K562 (cell line): ENCODE results near the gene RNASEH2A. TPM values are rescaled to one million over a fixed set of nuclear protein-coding genes. Genes with fewer than 3 reads are reported as not detected.

ENCODE experiments used
- ARHGAP35 ChIP-seq: fragments of 450-650 bp; IDR thresholded peaks from 2 replicates; pipeline ENCODE4 v1.6.1; 2018; ENCODE audit not compliant: partially characterized antibody
- ETV5 ChIP-seq: sonication (generic); formaldehyde crosslinking; IDR thresholded peaks from 2 replicates; pipeline ENCODE4 v1.4.0; 2020; ENCODE audit warnings: low read depth, mild to moderate bottlenecking, missing genetic modification reagents
- MAFK ChIP-seq: IDR thresholded peaks from 2 replicates; pipeline ENCODE4 v1.6.1; 2011; ENCODE audit warnings: low read length, improper control_type of control experiment
- MYNN ChIP-seq, 2 experiments: sonication (generic); formaldehyde crosslinking in 1 of 2; IDR thresholded peaks; 2 replicates each; pipeline versions ENCODE4 v1.5.0 to v1.6.1; 2016 to 2020; ENCODE audit warnings: antibody characterized with exemption in 1 of 2, missing genetic modification reagents in 1 of 2
- PBX2 ChIP-seq, 2 experiments: IDR thresholded peaks in 1 of 2; conservative IDR thresholded peaks in 1 of 2; 2 replicates each; pipeline ENCODE4 v1.6.1; 2016; ENCODE audit warnings: low read depth in 2 of 2, mild to moderate bottlenecking in 1 of 2, missing compliant biosample characterization in 1 of 2, missing genetic modification characterization in 1 of 2, moderate library complexity in 1 of 2
- PHF20 ChIP-seq: fragments of 450-650 bp; IDR thresholded peaks from 2 replicates; pipeline ENCODE4 v1.6.1; 2018; ENCODE audit not compliant: partially characterized antibody
- POLR2B ChIP-seq: fragments of 450-650 bp; IDR thresholded peaks from 2 replicates; pipeline ENCODE4 v1.6.1; 2018; ENCODE audit warnings: low read depth; ENCODE audit not compliant: partially characterized antibody
- RCOR1 ChIP-seq, 2 experiments: IDR thresholded peaks; 2 replicates each; pipeline ENCODE4 v1.6.1; 2012; ENCODE audit warnings: low read depth in 2 of 2, low read length in 2 of 2, borderline replicate concordance in 1 of 2, improper control_type of control experiment in 1 of 2
- RERE ChIP-seq: sonication (generic); formaldehyde crosslinking; IDR thresholded peaks from 2 replicates; pipeline ENCODE4 v1.8.0; 2023; ENCODE audit warnings: missing genetic modification reagents, mild to moderate bottlenecking, borderline replicate concordance
- RFX5 ChIP-seq: IDR thresholded peaks from 2 replicates; pipeline ENCODE4 v1.6.1; 2011; ENCODE audit warnings: low read depth, mild to moderate bottlenecking, improper control_type of control experiment, low read length
- TEAD4 ChIP-seq, 2 experiments: sonication (generic) in 1 of 2; formaldehyde crosslinking in 1 of 2; IDR thresholded peaks; 2 replicates each; pipeline versions ENCODE4 v1.6.1 to v1.8.0; 2012 to 2022; ENCODE audit warnings: borderline replicate concordance in 1 of 2, inconsistent platforms in 1 of 2, low read length in 1 of 2, mild to moderate bottlenecking in 1 of 2, missing genetic modification reagents in 1 of 2
- ZMIZ1 ChIP-seq, 2 experiments: fragments of 150-350 bp in 1 of 2; IDR thresholded peaks; 2 replicates each; pipeline ENCODE4 v1.6.1; 2012 to 2016; ENCODE audit warnings: low read depth in 2 of 2, low read length in 2 of 2, mild to moderate bottlenecking in 1 of 2, moderate library complexity in 1 of 2
- ZNF785 ChIP-seq: fragments of 250-450 bp; sonication (Bioruptor Pico); IDR thresholded peaks from 2 replicates; pipeline ENCODE4 v1.4.0; 2020; ENCODE audit warnings: mild to moderate bottlenecking
- polyA plus RNA-seq, 8 experiments: library from polyadenylated mRNA; depleted of rRNA in 4 of 8; stranded (reverse) in 5 of 8; unstranded in 3 of 8; fragments of >200 nt; fragmentation: Nextera tagmentation in 2 of 8; fragmentation: Illumina TruSeq in 1 of 8; extraction: Ambion mirVana in 2 of 8; extraction: Trizol in 1 of 8; gene quantifications; 2 replicates each; pipeline versions ENCODE4 v1.2.1 to v1.2.3, GENCODE V29; 2011 to 2014; ENCODE audit warnings: inconsistent platforms in 1 of 8, missing spikeins in 1 of 8
- total RNA-seq, 7 experiments: library from RNA; depleted of rRNA in 6 of 7; stranded (reverse); fragments of >200 nt in 6 of 7; fragmentation: Illumina TruSeq in 2 of 7; extraction: Trizol in 2 of 7; gene quantifications; 2 replicates each; pipeline versions ENCODE4 v1.2.1 to v1.2.3, GENCODE V29; 2011 to 2021; ENCODE audit warnings: low replicate concordance in 1 of 7

The RNASEH2A gene
- total and polyA plus RNA-seq, 9 of the 15 experiments (the other 6 are each of a cell fraction or from before 2014, with no cell fraction given): 22.3 to 78.0 (median 61.7) TPM

DNA sequence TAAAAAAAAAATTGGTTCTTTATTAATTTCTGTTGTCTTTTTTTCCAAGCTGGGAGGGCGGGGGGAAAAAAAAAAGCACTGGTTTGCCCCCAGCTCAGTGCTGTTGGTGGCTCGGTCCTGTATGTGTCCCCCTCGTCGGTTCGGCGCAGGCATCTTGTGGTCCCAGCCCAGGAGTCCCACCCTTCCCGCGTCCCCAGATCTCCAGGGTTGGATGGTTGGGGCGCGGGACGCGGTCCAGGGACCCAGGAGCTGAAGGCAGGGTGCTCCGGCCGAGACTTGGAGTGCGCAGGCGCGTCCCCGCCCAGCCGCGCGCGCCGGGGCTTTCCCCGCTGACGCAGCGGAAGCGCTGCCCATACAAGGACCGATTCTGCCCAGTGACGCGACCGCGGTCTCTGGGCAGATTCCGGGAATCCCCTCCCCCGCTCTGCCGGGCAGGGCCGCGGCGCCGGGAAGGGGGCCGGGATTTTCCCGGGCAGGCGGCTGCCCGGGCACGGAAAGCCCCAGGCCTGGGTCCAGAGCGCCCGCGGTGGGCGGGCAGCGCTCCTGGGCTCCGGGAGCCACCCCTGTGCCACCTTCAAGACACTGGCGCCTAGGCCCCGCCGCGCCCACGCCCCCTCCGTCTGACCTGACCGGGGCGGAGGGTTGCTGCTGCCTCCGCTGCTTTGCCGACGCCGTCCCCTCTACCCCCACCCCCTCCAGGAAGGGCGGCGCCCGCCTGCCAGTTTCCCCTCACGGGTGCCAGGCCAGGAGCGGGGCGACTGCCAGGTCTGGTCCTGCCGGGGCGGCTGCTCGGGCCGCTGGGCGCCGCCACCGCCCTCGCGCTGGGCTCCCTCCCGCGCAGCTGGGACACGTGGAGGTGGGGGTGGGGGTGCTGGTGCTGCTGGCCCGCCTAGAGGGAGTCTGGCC is 12.8 kb upstream of the RNASEH2A start (continued):
- TF ChIP-seq MAFK (no peak), RERE (CRISPR knock-in tag) (no peak), ARHGAP35 (no peak), ZNF785 (CRISPR knock-in tag) (no peak), MYNN (IDR thresholded peaks at IDR 0.05) (no peak), MYNN (CRISPR knock-in tag; IDR thresholded peaks at IDR 0.05) (no peak), POLR2B (peak; percentile 78), RCOR1 (IDR thresholded peaks at IDR 0.05; ENCODE audit: borderline replicate concordance in 1 of 2, low read depth in 2 of 2, low read length in 2 of 2) (no peak), TEAD4 (IDR thresholded peaks at IDR 0.05; ENCODE audit: low read length) (0 out of 2 replicates have a peak, but pooled peaks have one; percentile 22), TEAD4 (CRISPR knock-in tag; IDR thresholded peaks at IDR 0.05; ENCODE audit: borderline replicate concordance) (no peak), ETV5 (peak; percentile 68; the same call in 1 of the 2 replicates), ZMIZ1 (IDR thresholded peaks at IDR 0.05; ENCODE audit: low read depth in 2 of 2, low read length in 2 of 2) (0 out of 4 replicates have a peak, but pooled peaks of 1 of the 2 experiments have one; percentile 12), PBX2 (CRISPR knock-in tag; IDR thresholded peaks at IDR 0.05; ENCODE audit: low read depth) (no peak), PBX2 (tag; conservative IDR thresholded peaks at IDR 0.05; ENCODE audit: low read depth) (no peak), PHF20 (no peak), RFX5 (peak; percentile 86)
